MCF 10A (cell line): Measurements from ENCODE around the gene KCNIP2. TPM values are rescaled to one million over a fixed set of nuclear protein-coding genes. Genes with fewer than 3 reads are reported as not detected.
"Not testable (repeated sequence)": the region's sequence is repeated elsewhere in the genome, so short reads cannot be mapped to it uniquely, and the experiment has no call there.

Source experiments
- BruUV-seq: library from RNA; stranded (reverse); fragments of 400-500 nt; replicated peaks from 2 replicates; lab custom pipeline; 2021; lab: Mats Ljungman, UMichigan
- CTCF ChIA-PET: fragments of 300-600 bp; sonication (Branson Sonifier 250); formaldehyde crosslinking; extraction: SDS; loops from one replicate; lab custom pipeline; 2021; ENCODE audit warnings: antibody characterized with exemption, inconsistent platforms; lab: Yijun Ruan, JAX
- POLR2A ChIA-PET: fragments of 300-600, 350-650 bp; sonication (Branson Sonifier 250); formaldehyde crosslinking; extraction: SDS; loops from one replicate; lab custom pipeline; 2020; ENCODE audit warnings: antibody characterized with exemption, inconsistent platforms; lab: Yijun Ruan, JAX
- DNase-seq: peaks from one replicate; pipeline ENCODE4 v3.0.0-alpha.2; 2018; ENCODE audit not compliant: unreplicated experiment
- H3K27ac Mint-ChIP-seq: one replicate; pipeline ENCODE4 v1.8.0; 2022; ENCODE audit warnings: mild to moderate bottlenecking, low read depth, mixed read lengths; ENCODE audit not compliant: unreplicated experiment
- H3K27me3 Mint-ChIP-seq: one replicate; pipeline ENCODE4 v1.8.0; 2022; ENCODE audit warnings: mixed read lengths; ENCODE audit not compliant: insufficient read depth, unreplicated experiment
- H3K36me3 Mint-ChIP-seq: one replicate; pipeline ENCODE4 v1.8.0; 2022; ENCODE audit warnings: mild to moderate bottlenecking, moderate library complexity, mixed read lengths; ENCODE audit not compliant: insufficient read depth, unreplicated experiment
- H3K4me1 Mint-ChIP-seq: one replicate; pipeline ENCODE4 v1.8.0; 2022; ENCODE audit warnings: mixed read lengths; ENCODE audit not compliant: insufficient read depth, unreplicated experiment
- H3K4me3 Mint-ChIP-seq: one replicate; pipeline ENCODE4 v1.8.0; 2022; ENCODE audit warnings: mild to moderate bottlenecking, moderate library complexity, mixed read lengths; ENCODE audit not compliant: unreplicated experiment
- H3K9me3 Mint-ChIP-seq: one replicate; pipeline ENCODE4 v1.8.0; 2022; ENCODE audit warnings: mixed read lengths; ENCODE audit not compliant: unreplicated experiment
- CTCF ChIP-seq: fragments of 200-600 bp; IDR thresholded peaks from one replicate; pipeline ENCODE4 v1.8.0; 2022; ENCODE audit warnings: antibody characterized with exemption, mild to moderate bottlenecking; ENCODE audit not compliant: unreplicated experiment
- intact Hi-C: fragments of 100-400 bp; cut with micrococcal nuclease; formaldehyde crosslinking; loops from 2 replicates; pipeline ENCODE4 v1.14.1; 2022
- total RNA-seq: library from RNA; stranded (reverse); gene quantifications from 2 replicates; pipeline ENCODE4 v1.2.3, GENCODE V29; 2022

Gene KCNIP2
- total RNA-seq, 1 experiment from 2014 or later = 2.1 TPM

GRCh38 chr10:101797403-101798059, 46.1 kb downstream of the KCNIP2 start:
- Mint-ChIP-seq H3K4me1 (no peaks in the 10 kb centered on the region), H3K27ac (no peak overlapping the region), H3K36me3 (peaks cover 99% of the 10 kb centered on the region), H3K27me3 (no peaks in the 10 kb centered on the region), H3K9me3 (no peaks in the 10 kb centered on the region), H3K4me3 (no peak overlapping the region)
- no TSS peak for BruUV-seq
- no peak for DNase-seq
- CTCF ChIA-PET = interaction anchor here (0.6 to 0.9 kb wide), 4 partner anchors 16 to 1060 kb away, joined by 3 to 4 read pairs (median 3); no protein-coding TSS in a partner anchor
- intact Hi-C loops = no loop called here
- POLR2A ChIA-PET = interaction anchor here (1.0 to 6.6 kb wide), 4 partner anchors 8 to 19 kb away, joined by 4 to 58 read pairs (median 20); partner anchors contain the start of genes NPM3 and OGA
- no peak for TF ChIP-seq CTCF

GRCh38 chr10:101793526-101793925, 50.1 kb downstream of the KCNIP2 start:
- no TSS peak for BruUV-seq
- H3K27me3 Mint-ChIP-seq = no peaks in the 10 kb centered on the region
- H3K9me3 Mint-ChIP-seq = no peaks in the 10 kb centered on the region
- POLR2A ChIA-PET = interaction anchor here (5.1 to 6.6 kb wide), 2 partner anchors 10 to 23 kb away, joined by 35 to 58 read pairs; partner anchors contain the start of genes NPM3 and OGA
- CTCF ChIA-PET = interaction anchor here (0.6 to 1.6 kb wide), 2 partner anchors 9 to 13 kb away, joined by 3 to 13 read pairs; no protein-coding TSS in a partner anchor
- DNase-seq = no peak
- TF ChIP-seq CTCF = no peak
- H3K4me1 Mint-ChIP-seq = no peaks in the 10 kb centered on the region
- peaks cover 99% of the 10 kb centered on the region for H3K36me3 Mint-ChIP-seq
- intact Hi-C loops = no loop called here
- H3K4me3 Mint-ChIP-seq = no peak overlapping the region
- H3K27ac Mint-ChIP-seq = no peak overlapping the region

- Mint-ChIP-seq H3K9me3 (no peaks in the 10 kb centered on the region), H3K36me3 (peaks cover 100% of the 10 kb centered on the region), H3K4me3 (no peak overlapping the region), H3K27ac (no peak overlapping the region), H3K27me3 (no peaks in the 10 kb centered on the region), H3K4me1 (peaks cover 3% of the 10 kb centered on the region)
- ChIA-PET POLR2A (no interaction called here), CTCF (interaction anchor here (1.2 kb wide), 1 partner anchor 9 kb away, joined by 6 read pairs; no protein-coding TSS in a partner anchor)
- BruUV-seq = no TSS peak
- no peak for TF ChIP-seq CTCF
- no peak for DNase-seq
- intact Hi-C loops = no loop called here
Observed at GRCh38 chr10:101789686-101790085, 53.9 kb downstream of the KCNIP2 start.

- H3K4me1 Mint-ChIP-seq, DNase-seq, H3K9me3 Mint-ChIP-seq, H3K4me3 Mint-ChIP-seq, BruUV-seq, intact Hi-C loops, POLR2A ChIA-PET, CTCF ChIA-PET, H3K27ac Mint-ChIP-seq, H3K27me3 Mint-ChIP-seq: not testable (repeated sequence)
- H3K36me3 Mint-ChIP-seq = peaks cover 100% of the 10 kb centered on the region
Observed at GRCh38 chr10:101789231-101789630, 54.4 kb downstream of the KCNIP2 start.
